Esophagus squamous epithelium (tissue), 5 donors: Measurements from ENCODE around the gene PDRG1. TPM values are rescaled to one million over a fixed set of nuclear protein-coding genes. Genes with fewer than 3 reads are reported as not detected.

Experiments
- DNase-seq: peaks from one replicate; lab custom pipeline; 2025; lab: John Stamatoyannopoulos, UW
- H3K27ac ChIP-seq, 4 donors: fragments of 200-600 bp; sonication (generic); one replicate each; pipeline ENCODE4 v1.5.1; 2016 to 2019; ENCODE audit warnings: mild to moderate bottlenecking in 1 of 4
- H3K27me3 ChIP-seq, 4 donors: fragments of 200-600 bp; sonication (generic); 1 replicate in 3 of 4; 2 replicates in 1 of 4; pipeline versions ENCODE4 v1.5.1 to v1.6.0; 2017 to 2021; ENCODE audit warnings: antibody characterized with exemption in 1 of 4
- H3K36me3 ChIP-seq, 3 donors: fragments of 200-600 bp; sonication (generic); one replicate each; pipeline ENCODE4 v1.5.1; 2016 to 2019
- H3K4me1 ChIP-seq, 3 donors: fragments of 200-600 bp; sonication (generic); one replicate each; pipeline ENCODE4 v1.5.1; 2017 to 2019
- H3K4me3 ChIP-seq, 4 donors: fragments of 200-600 bp; sonication (generic); 1 replicate in 3 of 4; 2 replicates in 1 of 4; pipeline ENCODE4 v1.5.1; 2016 to 2019; ENCODE audit warnings: mild to moderate bottlenecking in 2 of 4, moderate library complexity in 1 of 4
- H3K9me3 ChIP-seq, 3 donors: fragments of 200-600 bp; sonication (generic); one replicate each; pipeline ENCODE4 v1.5.1; 2016 to 2019
- CTCF ChIP-seq, 6 experiments: fragments of 450-650 bp in 4 of 6; fragments of 200-600 bp in 2 of 6; sonication (generic) in 2 of 6; IDR thresholded peaks; one replicate each; pipeline ENCODE4 v1.5.1; 2016 to 2019; ENCODE audit warnings: antibody characterized with exemption in 6 of 6, mild to moderate bottlenecking in 4 of 6, moderate library complexity in 4 of 6
- POLR2A ChIP-seq, 4 donors: fragments of 450-650 bp; IDR thresholded peaks; one replicate each; pipeline ENCODE4 v1.6.1; 2017; ENCODE audit warnings: antibody characterized with exemption in 4 of 4, mild to moderate bottlenecking in 4 of 4, moderate library complexity in 3 of 4
- WGBS, 2 donors: methylation state at CpG; one replicate each; pipeline ENCODE4 v1.1.5; 2018; 5-methylcytosine and 5-hydroxymethylcytosine counted together
- intact Hi-C: fragments of 100-400 bp; cut with DNase I; formaldehyde crosslinking; loops from one replicate; pipeline ENCODE4 v1.15.0; 2022
- total RNA-seq, 4 donors: library from RNA; depleted of rRNA; stranded (reverse); fragments of >200 nt; gene quantifications; one replicate each; pipeline ENCODE4 v1.1.0, GENCODE V29; 2016
- donor health status: DM: yes; HTN: yes; CAD: no.

The PDRG1 gene
- total RNA-seq, 4 donors from 2014 or later = 6.6 to 14.8 (median 11.1) TPM

- no peak for DNase-seq
- intact Hi-C loops = no loop called here
- Histone ChIP-seq H3K27ac (no peak overlapping the region), H3K4me1 (no peaks in the 10 kb centered on the region), H3K27me3 (peaks cover 0 to 26% (median 0%) of the 10 kb centered on the region in 4 donors), H3K36me3 (no peaks in the 10 kb centered on the region), H3K4me3 (no peak overlapping the region), H3K9me3 (no peaks in the 10 kb centered on the region)
- WGBS, 2 donors = 58 to 64% methylated on average over 2 of the region's 2 CpGs
- TF ChIP-seq CTCF (IDR thresholded peaks at IDR 0.05) (no peak), POLR2A (IDR thresholded peaks at IDR 0.05) (no peak)
These were observed 29.9 kb upstream of the PDRG1 start for GRCh38 chr20:31981784-31982183.

GRCh38 chr20:31979713-31980426 lies 28.0 kb upstream of the PDRG1 start:
- H3K27me3 ChIP-seq = peaks cover 0 to 38% (median 0%) of the 10 kb centered on the region in 4 donors
- H3K4me3 ChIP-seq = no peak overlapping the region
- intact Hi-C loops = no loop called here
- H3K4me1 ChIP-seq = no peaks in the 10 kb centered on the region
- DNase-seq = no peak
- H3K36me3 ChIP-seq = no peaks in the 10 kb centered on the region
- H3K27ac ChIP-seq = no peak overlapping the region
- 56 to 66% methylated on average over 5 to 6 of the region's 6 CpGs for WGBS, 2 donors
- H3K9me3 ChIP-seq = no peaks in the 10 kb centered on the region
- TF ChIP-seq CTCF (IDR thresholded peaks at IDR 0.05) = no peak
- TF ChIP-seq POLR2A (IDR thresholded peaks at IDR 0.05) = no peak

- H3K4me1 ChIP-seq = no peaks in the 10 kb centered on the region
- H3K9me3 ChIP-seq = no peaks in the 10 kb centered on the region
- DNase-seq = no peak
- H3K27me3 ChIP-seq = peaks cover 0 to 57% (median 0%) of the 10 kb centered on the region in 4 donors
- no peak for TF ChIP-seq POLR2A (IDR thresholded peaks at IDR 0.05)
- TF ChIP-seq CTCF (IDR thresholded peaks at IDR 0.05) = no peak
- no peaks in the 10 kb centered on the region for H3K36me3 ChIP-seq
- intact Hi-C loops = no loop called here
- H3K4me3 ChIP-seq = no peak overlapping the region
- WGBS, 2 donors = 78 to 81% methylated on average over 4 of the region's 4 CpGs
- no peak overlapping the region for H3K27ac ChIP-seq
These were observed 25.2 kb upstream of the PDRG1 start for GRCh38 chr20:31977080-31977479.

- Histone ChIP-seq H3K27ac (no peak overlapping the region), H3K27me3 (peaks cover 0 to 63% (median 0%) of the 10 kb centered on the region in 4 donors), H3K4me1 (no peaks in the 10 kb centered on the region), H3K9me3 (no peaks in the 10 kb centered on the region), H3K4me3 (no peak overlapping the region), H3K36me3 (no peaks in the 10 kb centered on the region)
- TF ChIP-seq POLR2A (IDR thresholded peaks at IDR 0.05) = no peak
- TF ChIP-seq CTCF (IDR thresholded peaks at IDR 0.05) = no peak
- 72 to 74% methylated on average over 2 of the region's 2 CpGs for WGBS, 2 donors
- intact Hi-C loops = no loop called here
- DNase-seq = no peak
These were observed 24.0 kb upstream of the PDRG1 start for GRCh38 chr20:31975874-31976273.

GRCh38 chr20:31974951-31975487 lies 23.2 kb upstream of the PDRG1 start:
- Histone ChIP-seq H3K27me3 (peaks cover 0 to 63% (median 0%) of the 10 kb centered on the region in 4 donors), H3K4me1 (no peaks in the 10 kb centered on the region), H3K9me3 (no peaks in the 10 kb centered on the region), H3K4me3 (no peak overlapping the region), H3K36me3 (no peaks in the 10 kb centered on the region), H3K27ac (no peak overlapping the region)
- TF ChIP-seq POLR2A (IDR thresholded peaks at IDR 0.05) (no peak), CTCF (IDR thresholded peaks at IDR 0.05) (no peak)
- 30 to 37% methylated on average over 4 to 6 of the region's 10 CpGs for WGBS, 2 donors
- no peak for DNase-seq
- intact Hi-C loops = no loop called here
